Calu3 (cell line): ENCODE data around the gene VTCN1. TPM values are rescaled to one million over a fixed set of nuclear protein-coding genes. Genes with fewer than 3 reads are reported as not detected.

Source experiments
- BruUV-seq: library from RNA; stranded (reverse); fragments of 400-500 nt; replicated peaks from 2 replicates; lab custom pipeline; 2021; lab: Mats Ljungman, UMichigan
- CTCF ChIA-PET: fragments of 300-600 bp; sonication (Branson Sonifier 250); formaldehyde crosslinking; loops from one replicate; lab custom pipeline; 2022; ENCODE audit warnings: antibody characterized with exemption; lab: Charles Lee
- DNase-seq: peaks from one replicate; pipeline ENCODE4 v3.0.0; 2022
- H3K27ac Mint-ChIP-seq: one replicate; pipeline ENCODE4 v1.8.0; 2022; ENCODE audit warnings: mixed read lengths; ENCODE audit not compliant: unreplicated experiment
- H3K27me3 Mint-ChIP-seq: one replicate; pipeline ENCODE4 v1.8.0; 2022; ENCODE audit warnings: mixed read lengths; ENCODE audit not compliant: unreplicated experiment
- H3K36me3 Mint-ChIP-seq: one replicate; pipeline ENCODE4 v1.8.0; 2022; ENCODE audit warnings: mild to moderate bottlenecking, moderate library complexity, mixed read lengths; ENCODE audit not compliant: insufficient read depth, unreplicated experiment
- H3K4me1 Mint-ChIP-seq: one replicate; pipeline ENCODE4 v1.8.0; 2022; ENCODE audit warnings: mild to moderate bottlenecking, low read depth, mixed read lengths; ENCODE audit not compliant: unreplicated experiment
- H3K4me3 Mint-ChIP-seq: one replicate; pipeline ENCODE4 v1.8.0; 2022; ENCODE audit warnings: mild to moderate bottlenecking, low read depth, moderate library complexity, mixed read lengths; ENCODE audit not compliant: unreplicated experiment
- H3K9me3 Mint-ChIP-seq: one replicate; pipeline ENCODE4 v1.8.0; 2022; ENCODE audit warnings: low read depth, mixed read lengths; ENCODE audit not compliant: unreplicated experiment
- CTCF ChIP-seq: fragments of 200-600 bp; IDR thresholded peaks from one replicate; pipeline ENCODE4 v1.8.0; 2022; ENCODE audit warnings: antibody characterized with exemption; ENCODE audit not compliant: unreplicated experiment
- intact Hi-C: fragments of 100-400 bp; cut with micrococcal nuclease; formaldehyde crosslinking; loops from one replicate; pipeline ENCODE4 v1.10.0; 2022; ENCODE audit not compliant: unreplicated experiment
- total RNA-seq: library from RNA; stranded (reverse); gene quantifications from 2 replicates; pipeline ENCODE4 v1.2.3, GENCODE V29; 2022

The VTCN1 gene
- total RNA-seq, 1 experiment from 2014 or later, result 39.1 TPM

- no peaks in the 10 kb centered on the region for H3K27me3 Mint-ChIP-seq
- intact Hi-C loops, result no loop called here
- no TSS peak for BruUV-seq
- no peak overlapping the region for H3K27ac Mint-ChIP-seq
- no peak overlapping the region for H3K4me3 Mint-ChIP-seq
- peaks cover 8% of the 10 kb centered on the region for H3K36me3 Mint-ChIP-seq
- no peak for DNase-seq
- H3K9me3 Mint-ChIP-seq, result no peaks in the 10 kb centered on the region
- CTCF ChIA-PET, result no interaction called here
- peaks cover 10% of the 10 kb centered on the region for H3K4me1 Mint-ChIP-seq
- TF ChIP-seq CTCF, result no peak
These were observed 94.5 kb downstream of the VTCN1 start for GRCh38 chr1:117116090-117116783.

DNA sequence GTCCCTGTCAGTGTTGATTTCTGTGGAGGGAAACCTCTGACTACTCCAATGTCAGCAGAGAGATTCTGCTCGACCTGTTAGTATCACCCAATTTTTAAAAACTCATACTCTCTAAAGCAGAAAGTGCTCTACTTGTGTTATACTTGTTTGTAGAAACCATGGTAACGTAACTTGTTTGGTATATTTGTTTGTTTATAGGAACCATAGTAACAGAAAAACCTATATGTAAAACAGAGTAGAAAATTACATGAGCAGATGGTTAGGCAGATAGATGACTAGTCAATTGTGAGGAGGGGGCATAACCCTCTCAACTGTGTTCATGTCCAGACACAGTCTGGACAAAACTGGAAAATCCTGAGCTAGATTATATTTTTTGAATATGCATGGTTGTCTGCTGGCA lies 95.8 kb downstream of the VTCN1 start:
- DNase-seq, result no peak
- H3K4me3 Mint-ChIP-seq, result no peak overlapping the region
- BruUV-seq, result no TSS peak
- peaks cover 12% of the 10 kb centered on the region for H3K4me1 Mint-ChIP-seq
- TF ChIP-seq CTCF, result no peak
- intact Hi-C loops, result no loop called here
- H3K27me3 Mint-ChIP-seq, result no peaks in the 10 kb centered on the region
- peaks cover 4% of the 10 kb centered on the region for H3K36me3 Mint-ChIP-seq
- no peaks in the 10 kb centered on the region for H3K9me3 Mint-ChIP-seq
- H3K27ac Mint-ChIP-seq, result no peak overlapping the region
- CTCF ChIA-PET, result no interaction called here

DNA sequence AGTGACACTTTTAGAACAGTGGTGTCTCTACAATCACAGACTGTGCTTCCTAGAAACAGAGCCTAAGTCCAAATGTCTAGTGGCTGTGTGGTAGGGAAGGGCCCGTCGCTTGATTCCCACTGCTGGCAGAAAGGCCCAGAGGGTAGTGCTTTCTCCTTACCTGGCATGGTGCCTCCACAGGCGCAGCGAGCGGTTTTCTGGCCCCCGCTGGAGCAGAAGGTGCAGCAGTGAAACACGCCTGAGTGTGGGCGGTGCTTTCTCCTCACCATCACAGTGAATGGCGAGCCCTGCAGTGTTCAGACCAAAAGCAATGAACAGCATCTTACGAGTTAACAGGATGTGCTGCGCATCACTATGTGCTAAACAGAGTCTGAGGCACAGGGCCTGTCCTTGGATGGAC lies 97.5 kb downstream of the VTCN1 start:
- no peak overlapping the region for H3K27ac Mint-ChIP-seq
- peaks cover 23% of the 10 kb centered on the region for H3K4me1 Mint-ChIP-seq
- H3K9me3 Mint-ChIP-seq, result no peaks in the 10 kb centered on the region
- no peaks in the 10 kb centered on the region for H3K27me3 Mint-ChIP-seq
- DNase-seq, result no peak
- no TSS peak for BruUV-seq
- no peak overlapping the region for H3K4me3 Mint-ChIP-seq
- TF ChIP-seq CTCF, result no peak
- CTCF ChIA-PET, result interaction anchor here (0.5 kb wide), 1 partner anchor 68 kb away, joined by 6 read pairs; no protein-coding TSS in a partner anchor
- intact Hi-C loops, result no loop called here
- H3K36me3 Mint-ChIP-seq, result peaks cover 4% of the 10 kb centered on the region

- H3K36me3 Mint-ChIP-seq, result peaks cover 10% of the 10 kb centered on the region
- CTCF ChIA-PET, result no interaction called here
- H3K4me1 Mint-ChIP-seq, result peaks cover 23% of the 10 kb centered on the region
- no peak overlapping the region for H3K4me3 Mint-ChIP-seq
- TF ChIP-seq CTCF, result no peak
- H3K27ac Mint-ChIP-seq, result no peak overlapping the region
- no peaks in the 10 kb centered on the region for H3K9me3 Mint-ChIP-seq
- intact Hi-C loops, result no loop called here
- H3K27me3 Mint-ChIP-seq, result no peaks in the 10 kb centered on the region
- no TSS peak for BruUV-seq
- DNase-seq, result no peak
These were observed 98.5 kb downstream of the VTCN1 start for GRCh38 chr1:117112047-117112717.
